Choroid plexus epithelial cell (primary cell): Measurements from ENCODE around the gene CTNNA2.

Experiments
- DNase-seq: peaks from one replicate; pipeline ENCODE4 v3.0.0-alpha.2; 2010; ENCODE audit warnings: low read depth
- H3K4me3 ChIP-seq: 2 replicates; pipeline ENCODE4 v1.5.1; 2011; ENCODE audit warnings: low read depth, mild to moderate bottlenecking, control low read depth, low read length, moderate library complexity
- CTCF ChIP-seq: conservative IDR thresholded peaks from 2 replicates; pipeline ENCODE4 v1.5.1; 2011; ENCODE audit warnings: low read depth, mild to moderate bottlenecking, control low read depth, inconsistent platforms, low read length, moderate library complexity

CTNNA2 gene

DNA sequence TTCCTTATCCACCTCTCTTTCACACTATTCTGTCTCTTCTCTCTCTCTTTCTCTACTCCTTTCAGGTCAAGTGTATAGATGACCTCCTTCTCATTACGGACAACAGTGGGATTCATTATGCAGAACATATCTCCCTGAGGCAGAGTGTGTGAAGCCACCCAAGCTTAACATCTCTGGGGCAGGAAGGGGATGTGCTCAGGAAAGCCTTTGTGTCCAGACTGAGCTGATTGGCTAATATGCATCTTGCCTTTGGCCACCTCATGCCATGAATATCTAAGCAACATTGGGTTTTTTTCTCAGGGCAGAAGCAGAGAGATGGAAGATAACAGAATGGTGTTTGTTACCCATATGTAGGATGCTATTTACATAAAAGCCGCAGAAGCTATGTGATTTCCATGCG is 1003.1 kb downstream of the CTNNA2 start:
- no peak overlapping the region for H3K4me3 ChIP-seq
- DNase-seq, result no peak
- TF ChIP-seq CTCF, result no peak

DNA sequence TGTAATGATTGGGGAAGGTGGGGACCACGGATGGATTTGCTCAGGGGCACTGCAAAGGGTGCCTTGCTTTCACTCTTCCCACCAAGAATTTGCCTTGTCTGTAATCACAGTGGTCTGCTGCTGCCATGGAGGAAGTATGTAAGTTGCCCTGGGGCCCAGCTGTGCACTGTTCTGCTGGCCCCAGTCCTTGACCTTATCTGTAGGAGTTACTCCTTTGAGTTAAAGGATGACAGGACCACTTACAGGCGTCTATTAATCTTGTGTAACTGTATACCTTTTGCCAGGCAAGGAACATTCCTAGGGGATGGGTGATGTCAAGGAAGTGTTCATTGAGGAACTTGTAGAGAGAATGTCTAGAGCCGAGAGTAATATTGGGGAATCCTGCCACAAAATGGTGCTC is 1004.5 kb downstream of the CTNNA2 start:
- no peak for DNase-seq
- H3K4me3 ChIP-seq, result no peak overlapping the region
- TF ChIP-seq CTCF, result no peak

GRCh38 chr2:80519121-80519643 is 1006.3 kb downstream of the CTNNA2 start:
- no peak for DNase-seq
- H3K4me3 ChIP-seq, result no peak overlapping the region
- no peak for TF ChIP-seq CTCF

DNA sequence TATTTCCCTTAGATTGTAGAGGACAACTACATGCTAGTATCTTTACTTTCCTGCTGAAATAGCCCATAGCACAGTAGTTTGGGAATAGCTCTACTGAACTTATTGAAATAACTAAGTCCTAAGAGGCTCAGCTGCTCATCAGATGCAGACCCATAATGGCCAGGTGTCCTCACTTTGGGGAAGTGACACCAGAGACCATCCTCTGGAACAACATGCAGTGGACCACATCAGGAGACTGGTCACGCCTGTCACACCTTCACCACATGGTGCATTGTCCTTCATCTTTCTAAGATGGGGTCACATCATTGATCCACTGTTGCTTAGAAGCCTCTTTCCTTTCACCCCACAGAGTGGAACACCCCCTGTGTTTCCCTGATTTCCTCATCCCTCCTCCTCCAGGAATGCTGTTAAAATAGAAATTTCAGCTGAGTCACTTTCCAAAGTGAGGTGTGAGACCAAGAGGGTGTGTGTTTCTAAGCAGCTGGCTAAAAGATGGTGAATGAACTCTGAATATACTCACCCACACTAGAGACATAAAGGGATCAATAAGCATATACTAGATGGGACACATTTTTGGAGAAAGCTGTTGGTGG is 1006.9 kb downstream of the CTNNA2 start:
- no peak overlapping the region for H3K4me3 ChIP-seq
- no peak for TF ChIP-seq CTCF
- DNase-seq, result no peak

- no peak for TF ChIP-seq CTCF
- no peak overlapping the region for H3K4me3 ChIP-seq
- no peak for DNase-seq
These were observed 1012.3 kb downstream of the CTNNA2 start for GRCh38 chr2:80525152-80525551.

- no peak for TF ChIP-seq CTCF
- no peak overlapping the region for H3K4me3 ChIP-seq
- no peak for DNase-seq
These were observed 1014.3 kb downstream of the CTNNA2 start for GRCh38 chr2:80527119-80527518.

DNA sequence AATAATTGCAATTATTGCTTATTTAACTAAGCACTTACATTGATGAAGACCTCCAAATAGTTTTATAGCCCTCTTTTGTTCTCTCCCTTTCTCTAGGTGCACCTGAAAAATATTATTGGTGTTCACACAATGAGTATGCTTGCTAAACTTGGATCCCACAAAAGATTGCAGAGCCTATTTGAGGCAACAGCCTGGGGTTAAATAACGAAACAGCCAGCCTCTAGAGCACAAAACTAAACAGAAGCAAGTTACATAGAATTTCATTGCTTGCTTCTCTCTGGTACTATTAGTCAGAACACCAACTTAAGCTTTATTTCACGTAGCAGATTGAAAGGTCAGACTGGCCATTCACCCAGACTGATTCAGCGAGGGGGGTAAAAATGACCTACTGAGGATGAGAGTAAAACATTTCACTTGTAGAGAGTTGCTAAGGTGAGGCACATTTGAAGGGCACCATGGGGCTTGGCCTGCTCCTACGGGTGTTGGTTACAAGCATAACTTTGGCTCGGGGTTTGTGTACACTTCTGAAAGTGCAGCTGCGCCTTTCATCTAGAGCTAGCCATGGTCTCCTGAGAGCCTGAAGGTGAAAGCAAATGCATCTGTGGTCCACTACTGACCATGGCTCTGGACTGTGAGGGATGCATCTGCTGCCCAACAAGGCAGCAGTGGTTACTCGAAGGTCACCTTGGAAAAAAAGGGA is 1016.8 kb downstream of the CTNNA2 start:
- no peak for DNase-seq
- no peak for TF ChIP-seq CTCF
- H3K4me3 ChIP-seq, result no peak overlapping the region
